K562 (cell line): ENCODE measurements around the gene MTPN. TPM values are rescaled to one million over a fixed set of nuclear protein-coding genes. Genes with fewer than 3 reads are reported as not detected.

Source experiments
- BCL6 ChIP-seq: fragments of 250-450 bp; sonication (Bioruptor Pico); IDR thresholded peaks from 2 replicates; pipeline ENCODE4 v1.4.0; 2020
- CREBBP ChIP-seq: IDR thresholded peaks from one replicate; pipeline ENCODE4 v1.6.1; 2012; ENCODE audit warnings: low read depth, mild to moderate bottlenecking, control low read depth, inconsistent platforms, low read length
- JUN ChIP-seq, 2 experiments: sonication (generic) in 1 of 2; formaldehyde crosslinking in 1 of 2; IDR thresholded peaks; 2 replicates each; pipeline versions ENCODE4 v1.6.1 to v1.8.0; 2012 to 2022; ENCODE audit warnings: borderline replicate concordance in 2 of 2, mild to moderate bottlenecking in 2 of 2, improper control_type of control experiment in 1 of 2, low read depth in 1 of 2, low read length in 1 of 2, missing genetic modification reagents in 1 of 2
- MXI1 ChIP-seq: IDR thresholded peaks from 2 replicates; pipeline ENCODE4 v1.6.1; 2011; ENCODE audit warnings: low read depth, mild to moderate bottlenecking, improper control_type of control experiment, low read length
- PCBP2 ChIP-seq: fragments of 200-400 bp; formaldehyde crosslinking; IDR thresholded peaks from 2 replicates; pipeline ENCODE4 v1.6.1; 2018; ENCODE audit warnings: low read length, low read depth, mild to moderate bottlenecking, moderate library complexity; ENCODE audit not compliant: poor library complexity, severe bottlenecking
- RREB1 ChIP-seq: fragments of 250-450 bp; sonication (Bioruptor Pico); IDR thresholded peaks from 2 replicates; pipeline ENCODE4 v1.4.0; 2020
- SNAPC5 ChIP-seq: fragments of 250-450 bp; sonication (Bioruptor Pico); IDR thresholded peaks from 2 replicates; pipeline ENCODE4 v1.8.0; 2021; ENCODE audit warnings: moderate library complexity, mild to moderate bottlenecking, inconsistent platforms
- XRCC4 ChIP-seq: IDR thresholded peaks from one replicate; pipeline ENCODE4 v1.6.1; 2011; ENCODE audit not compliant: insufficient read depth, insufficient read length; ENCODE audit errors: extremely low read depth
- ZFPM2 ChIP-seq: fragments of 250-450 bp; sonication (Bioruptor Pico); IDR thresholded peaks from 2 replicates; pipeline ENCODE4 v1.5.1; 2022; ENCODE audit warnings: mild to moderate bottlenecking
- ZKSCAN1 ChIP-seq: fragments of 150-350 bp; IDR thresholded peaks from 2 replicates; pipeline ENCODE4 v1.6.1; 2016; ENCODE audit warnings: low read depth, low read length
- ZNF165 ChIP-seq: fragments of 250-450 bp; sonication (Bioruptor Pico); IDR thresholded peaks from 2 replicates; pipeline ENCODE4 v1.4.0; 2020; ENCODE audit warnings: borderline replicate concordance
- ZNF407 ChIP-seq: fragments of 450-650 bp; IDR thresholded peaks from 2 replicates; pipeline ENCODE4 v1.6.1; 2016; ENCODE audit warnings: low read depth
- ZNF444 ChIP-seq: fragments of 250-450 bp; sonication (Bioruptor Pico); IDR thresholded peaks from 2 replicates; pipeline ENCODE4 v1.4.0; 2020; ENCODE audit warnings: mild to moderate bottlenecking, moderate library complexity
- polyA plus RNA-seq, 8 experiments: library from polyadenylated mRNA; depleted of rRNA in 4 of 8; stranded (reverse) in 5 of 8; unstranded in 3 of 8; fragments of >200 nt; fragmentation: Nextera tagmentation in 2 of 8; fragmentation: Illumina TruSeq in 1 of 8; extraction: Ambion mirVana in 2 of 8; extraction: Trizol in 1 of 8; gene quantifications; 2 replicates each; pipeline versions ENCODE4 v1.2.1 to v1.2.3, GENCODE V29; 2011 to 2014; ENCODE audit warnings: inconsistent platforms in 1 of 8, missing spikeins in 1 of 8
- total RNA-seq, 7 experiments: library from RNA; depleted of rRNA in 6 of 7; stranded (reverse); fragments of >200 nt in 6 of 7; fragmentation: Illumina TruSeq in 2 of 7; extraction: Trizol in 2 of 7; gene quantifications; 2 replicates each; pipeline versions ENCODE4 v1.2.1 to v1.2.3, GENCODE V29; 2011 to 2021; ENCODE audit warnings: low replicate concordance in 1 of 7

MTPN gene
- total and polyA plus RNA-seq, 9 of the 15 experiments (the other 6 are each of a cell fraction or from before 2014, with no cell fraction given): 68.5 to 261 (median 156) TPM

GRCh38 chr7:135977007-135977741 is at the start of gene MTPN (continued):
- TF ChIP-seq BCL6: no peak
- no peak for TF ChIP-seq PCBP2
- TF ChIP-seq MXI1: no peak
- no peak for TF ChIP-seq XRCC4
- 0 out of 2 replicates have a peak, but pooled peaks have one; percentile 32 for TF ChIP-seq ZKSCAN1
- TF ChIP-seq ZNF165 (CRISPR knock-in tag): no peak
- no peak; the same call in 1 of the 2 replicates for TF ChIP-seq ZNF444
- no peak for TF ChIP-seq ZFPM2 (CRISPR knock-in tag)
- TF ChIP-seq SNAPC5 (CRISPR knock-in tag): no peak
- TF ChIP-seq RREB1: peak; percentile 88
- no peak for TF ChIP-seq ZNF407
- TF ChIP-seq JUN (IDR thresholded peaks at IDR 0.05; ENCODE audit: borderline replicate concordance, low read depth, low read length): peak; percentile 6; the same call in 1 of the 2 replicates
- no peak for TF ChIP-seq JUN (CRISPR knock-in tag; IDR thresholded peaks at IDR 0.05; ENCODE audit: borderline replicate concordance)
- no peak for TF ChIP-seq CREBBP
